ENCODE data around the gene C12orf76.

- TF ChIP-seq, protein P1, sequence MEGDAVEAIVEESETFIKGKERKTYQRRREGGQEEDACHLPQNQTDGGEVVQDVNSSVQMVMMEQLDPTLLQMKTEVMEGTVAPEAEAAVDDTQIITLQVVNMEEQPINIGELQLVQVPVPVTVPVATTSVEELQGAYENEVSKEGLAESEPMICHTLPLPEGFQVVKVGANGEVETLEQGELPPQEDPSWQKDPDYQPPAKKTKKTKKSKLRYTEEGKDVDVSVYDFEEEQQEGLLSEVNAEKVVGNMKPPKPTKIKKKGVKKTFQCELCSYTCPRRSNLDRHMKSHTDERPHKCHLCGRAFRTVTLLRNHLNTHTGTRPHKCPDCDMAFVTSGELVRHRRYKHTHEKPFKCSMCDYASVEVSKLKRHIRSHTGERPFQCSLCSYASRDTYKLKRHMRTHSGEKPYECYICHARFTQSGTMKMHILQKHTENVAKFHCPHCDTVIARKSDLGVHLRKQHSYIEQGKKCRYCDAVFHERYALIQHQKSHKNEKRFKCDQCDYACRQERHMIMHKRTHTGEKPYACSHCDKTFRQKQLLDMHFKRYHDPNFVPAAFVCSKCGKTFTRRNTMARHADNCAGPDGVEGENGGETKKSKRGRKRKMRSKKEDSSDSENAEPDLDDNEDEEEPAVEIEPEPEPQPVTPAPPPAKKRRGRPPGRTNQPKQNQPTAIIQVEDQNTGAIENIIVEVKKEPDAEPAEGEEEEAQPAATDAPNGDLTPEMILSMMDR (conservative IDR thresholded peaks at IDR 0.05): no peak
- TF ChIP-seq ZFX (IDR thresholded peaks at IDR 0.05): no peak
Measured at GRCh38 chr12:109995361-109995685, 53.0 kb downstream of the C12orf76 start.
